NCI-H2107 treated with DMSO at 0.1 percent for 48 hours (cell line): Measurements from ENCODE around the gene OCSTAMP.

Experiments
- DNase-seq: peaks from one replicate; lab custom pipeline; 2025; ENCODE audit not compliant: unreplicated experiment; lab: John Stamatoyannopoulos, UW

Gene OCSTAMP

GRCh38 chr20:46554828-46555227 lies 4.4 kb upstream of the OCSTAMP start:
- DNase-seq = no peak

GRCh38 chr20:46553926-46554325 lies 3.5 kb upstream of the OCSTAMP start:
- DNase-seq = no peak

GRCh38 chr20:46552460-46553420 lies 2.3 kb upstream of the OCSTAMP start:
- no peak for DNase-seq

GRCh38 chr20:46551522-46552381 lies 1.3 kb upstream of the OCSTAMP start:
- no peak for DNase-seq

- no peak for DNase-seq
Measured at GRCh38 chr20:46549188-46549972, 1.1 kb downstream of the OCSTAMP start.

GRCh38 chr20:46548688-46549087 lies 1.8 kb downstream of the OCSTAMP start:
- DNase-seq = no peak

- no peak for DNase-seq
Measured at GRCh38 chr20:46547995-46548394, 2.5 kb downstream of the OCSTAMP start.

GRCh38 chr20:46546936-46547335 lies 3.5 kb downstream of the OCSTAMP start:
- no peak for DNase-seq

GRCh38 chr20:46546298-46546697 lies 4.2 kb downstream of the OCSTAMP start:
- DNase-seq = no peak

- no peak for DNase-seq
Measured at GRCh38 chr20:46545827-46546138, 4.7 kb downstream of the OCSTAMP start.

GRCh38 chr20:46545077-46545826 lies 5.2 kb downstream of the OCSTAMP start:
- no peak for DNase-seq

- no peak for DNase-seq
Measured at GRCh38 chr20:46544576-46544975, 5.9 kb downstream of the OCSTAMP start.

- DNase-seq = no peak
Measured at GRCh38 chr20:46543959-46544358, 6.5 kb downstream of the OCSTAMP start.

- no peak for DNase-seq
Measured at GRCh38 chr20:46543033-46543432, 7.4 kb downstream of the OCSTAMP start.

- DNase-seq = no peak
Measured at GRCh38 chr20:46541229-46541935, 9.1 kb downstream of the OCSTAMP start.

- no peak for DNase-seq
Measured at GRCh38 chr20:46539113-46539512, 11.3 kb downstream of the OCSTAMP start.

- no peak for DNase-seq
Measured at GRCh38 chr20:46530640-46531039, 19.8 kb downstream of the OCSTAMP start.

GRCh38 chr20:46523696-46524328 lies 26.6 kb downstream of the OCSTAMP start:
- no peak for DNase-seq

GRCh38 chr20:46523108-46523507 lies 27.3 kb downstream of the OCSTAMP start:
- DNase-seq = no peak
